Neuronal stem cell (in vitro differentiated cells): ENCODE measurements around the gene OSCP1. TPM values are rescaled to one million over a fixed set of nuclear protein-coding genes. Genes with fewer than 3 reads are reported as not detected.

Experiments
- DNase-seq: peaks from one replicate; pipeline ENCODE4 v3.0.0-alpha.2; 2013; ENCODE audit warnings: low spot score
- H2AFZ ChIP-seq: one replicate; pipeline ENCODE4 v1.6.1; 2013; ENCODE audit warnings: mild to moderate bottlenecking, low read length, inconsistent platforms
- H2AK5ac ChIP-seq: 2 replicates; pipeline ENCODE4 v1.6.1; 2013; ENCODE audit warnings: low read depth, mild to moderate bottlenecking, inconsistent platforms, low read length, moderate library complexity, mixed read lengths
- H2BK120ac ChIP-seq: 2 replicates; pipeline ENCODE4 v1.6.1; 2013; ENCODE audit warnings: low read depth, mild to moderate bottlenecking, inconsistent platforms, low read length, moderate library complexity, mixed read lengths
- H2BK12ac ChIP-seq: one replicate; pipeline ENCODE4 v1.6.1; 2013; ENCODE audit warnings: low read length, inconsistent platforms
- H2BK15ac ChIP-seq: 2 replicates; pipeline ENCODE4 v1.6.1; 2013; ENCODE audit warnings: mild to moderate bottlenecking, low read length, inconsistent platforms, mixed read lengths
- H2BK5ac ChIP-seq: one replicate; pipeline ENCODE4 v1.6.1; 2013; ENCODE audit warnings: inconsistent platforms, mild to moderate bottlenecking, low read length, moderate library complexity
- H3K14ac ChIP-seq: one replicate; pipeline ENCODE4 v1.6.1; 2013; ENCODE audit warnings: low read length, inconsistent platforms
- H3K18ac ChIP-seq: 2 replicates; pipeline ENCODE4 v1.6.1; 2013; ENCODE audit warnings: low read length, inconsistent platforms
- H3K23ac ChIP-seq: 2 replicates; pipeline ENCODE4 v1.6.1; 2013; ENCODE audit warnings: low read depth, mild to moderate bottlenecking, mixed read lengths, low read length, inconsistent platforms; ENCODE audit not compliant: poor library complexity
- H3K27ac ChIP-seq: replicated peaks from 3 replicates; pipeline ENCODE4 v1.5.1; 2013; ENCODE audit warnings: low read length, inconsistent platforms
- H3K27me3 ChIP-seq, 3 experiments: 2 replicates each; pipeline ENCODE4 v1.6.1; 2013; ENCODE audit warnings: low read length in 3 of 3, mild to moderate bottlenecking in 2 of 3, inconsistent platforms in 1 of 3, low read depth in 1 of 3, mixed read lengths in 1 of 3, moderate library complexity in 1 of 3; ENCODE audit not compliant: control insufficient read depth in 3 of 3, insufficient read depth in 3 of 3
- H3K36me3 ChIP-seq, 2 donors: replicated peaks in 1 of 2; 2 replicates each; pipeline ENCODE4 v1.6.1; 2013; ENCODE audit warnings: low read length in 2 of 2; ENCODE audit not compliant: control insufficient read depth in 2 of 2, insufficient read depth in 2 of 2
- H3K4ac ChIP-seq: 2 replicates; pipeline ENCODE4 v1.6.1; 2013; ENCODE audit warnings: inconsistent platforms, mild to moderate bottlenecking, low read length, moderate library complexity
- H3K4me1 ChIP-seq, 2 donors: 1 replicate in 1 of 2; 2 replicates in 1 of 2; pipeline ENCODE4 v1.6.1; 2013; ENCODE audit warnings: low read length in 2 of 2, low read depth in 1 of 2; ENCODE audit not compliant: control insufficient read depth in 2 of 2, insufficient read depth in 1 of 2
- H3K4me2 ChIP-seq: one replicate; pipeline ENCODE4 v1.6.1; 2013; ENCODE audit warnings: mild to moderate bottlenecking, low read length, inconsistent platforms; ENCODE audit not compliant: insufficient read depth, poor library complexity, severe bottlenecking
- H3K4me3 ChIP-seq, 2 donors: 2 replicates each; pipeline ENCODE4 v1.5.1; 2013; ENCODE audit warnings: low read length in 2 of 2, mild to moderate bottlenecking in 2 of 2, inconsistent platforms in 1 of 2, moderate library complexity in 1 of 2
- H3K79me1 ChIP-seq: one replicate; pipeline ENCODE4 v1.6.1; 2013; ENCODE audit warnings: low read depth, mild to moderate bottlenecking, inconsistent platforms, low read length, moderate library complexity
- H3K9ac ChIP-seq: one replicate; pipeline ENCODE4 v1.6.1; 2013; ENCODE audit warnings: mild to moderate bottlenecking, low read depth, low read length, inconsistent platforms; ENCODE audit not compliant: poor library complexity
- H3K9me3 ChIP-seq, 2 donors: replicated peaks in 1 of 2; 2 replicates each; pipeline versions ENCODE3 to v1.6.1; 2013; ENCODE audit warnings: low read length in 2 of 2, mild to moderate bottlenecking in 2 of 2, inconsistent platforms in 1 of 2, low read depth in 1 of 2, mixed read lengths in 1 of 2, moderate library complexity in 1 of 2; ENCODE audit not compliant: control insufficient read depth in 2 of 2, insufficient read depth in 1 of 2
- H4K8ac ChIP-seq: one replicate; pipeline ENCODE4 v1.6.1; 2013; ENCODE audit warnings: low read depth, mild to moderate bottlenecking, inconsistent platforms, low read length, moderate library complexity
- H4K91ac ChIP-seq: one replicate; pipeline ENCODE4 v1.6.1; 2013; ENCODE audit warnings: low read length, low read depth, mild to moderate bottlenecking, inconsistent platforms; ENCODE audit not compliant: poor library complexity
- WGBS, 2 donors: extraction: QIAGEN DNeasy Blood & Tissue Kit; methylation state at CpG; one replicate each; pipeline ENCODE4 v1.1.7; 2013; ENCODE audit warnings: missing lambda C conversion rate in 2 of 2, mixed read lengths in 1 of 2; ENCODE audit not compliant: insufficient read length in 2 of 2, insufficient replicate concordance in 1 of 2; ENCODE audit errors: extremely low coverage in 2 of 2; 5-methylcytosine and 5-hydroxymethylcytosine counted together
- polyA plus RNA-seq, 2 experiments: library from polyadenylated mRNA; stranded (reverse); fragments of 200-250 nt; gene quantifications; one replicate each; pipeline ENCODE4 v1.2.3, GENCODE V29; 2013

Gene OSCP1, protein sequence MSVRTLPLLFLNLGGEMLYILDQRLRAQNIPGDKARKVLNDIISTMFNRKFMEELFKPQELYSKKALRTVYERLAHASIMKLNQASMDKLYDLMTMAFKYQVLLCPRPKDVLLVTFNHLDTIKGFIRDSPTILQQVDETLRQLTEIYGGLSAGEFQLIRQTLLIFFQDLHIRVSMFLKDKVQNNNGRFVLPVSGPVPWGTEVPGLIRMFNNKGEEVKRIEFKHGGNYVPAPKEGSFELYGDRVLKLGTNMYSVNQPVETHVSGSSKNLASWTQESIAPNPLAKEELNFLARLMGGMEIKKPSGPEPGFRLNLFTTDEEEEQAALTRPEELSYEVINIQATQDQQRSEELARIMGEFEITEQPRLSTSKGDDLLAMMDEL
- 7.2 TPM for polyA plus RNA-seq (2013, experiment 1 of 2)
- polyA plus RNA-seq (2013, experiment 2 of 2) = 7.9 TPM

- H3K9ac ChIP-seq = peak within 1 kb of the TSS; percentile 65
- WGBS, 2 donors = no CpG with 5 or more reads among the region's 48 CpGs
- no peaks in the 10 kb centered on the region for H3K4me1 ChIP-seq
- H2AFZ ChIP-seq = peak within 1 kb of the TSS; percentile 88
- H2BK5ac ChIP-seq = no peak within 1 kb of the TSS
- no peak within 1 kb of the TSS for H2BK15ac ChIP-seq
- no peaks in the 10 kb centered on the region for H3K27me3 ChIP-seq
- H2BK120ac ChIP-seq = no peak within 1 kb of the TSS
- H3K27ac ChIP-seq = peak within 1 kb of the TSS; percentile 78
- H4K8ac ChIP-seq = no peak within 1 kb of the TSS
- H3K23ac ChIP-seq = no peak within 1 kb of the TSS
- H2BK12ac ChIP-seq = no peak within 1 kb of the TSS
- H3K36me3 ChIP-seq = peaks cover 5 to 18% of the 10 kb centered on the region in 2 donors
- H3K4ac ChIP-seq = no peak within 1 kb of the TSS
- no peaks in the 10 kb centered on the region for H3K79me1 ChIP-seq
- no peaks in the 10 kb centered on the region for H3K9me3 ChIP-seq
- peak; percentile 93 for DNase-seq
- H4K91ac ChIP-seq = no peak within 1 kb of the TSS
- peak within 1 kb of the TSS; percentile 86 for H3K4me2 ChIP-seq
- no peak within 1 kb of the TSS for H3K14ac ChIP-seq
- no peak within 1 kb of the TSS for H2AK5ac ChIP-seq
- H3K4me3 ChIP-seq = peak within 1 kb of the TSS; percentile 71 to 79
- H3K18ac ChIP-seq = peak within 1 kb of the TSS; percentile 76
Observed at GRCh38 chr1:36450270-36450918, at the start of gene OSCP1. Gene OSCP1, minus strand, starts transcription at chr1:36450451. Its CDS starts 82 bp downstream, at chr1:36450369.

DNA sequence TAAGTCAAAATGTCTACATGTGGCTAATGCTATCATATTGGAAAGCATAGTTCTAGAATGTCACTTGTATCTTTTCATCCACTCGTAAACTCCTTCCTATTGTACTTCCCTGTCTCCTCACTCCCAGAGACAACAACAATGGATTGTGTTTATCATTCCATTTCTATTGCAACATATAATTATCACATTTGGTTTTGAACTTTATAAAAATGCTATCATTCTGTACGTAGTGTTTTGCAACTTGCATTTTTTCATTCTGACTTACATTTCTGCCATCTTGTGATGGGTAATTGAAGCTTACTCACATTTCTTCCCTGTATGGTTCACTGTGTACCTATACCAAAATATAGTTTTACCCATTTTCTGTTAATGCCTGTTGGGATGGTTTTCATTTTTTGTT is 47.0 kb upstream of the OSCP1 start:
- no peak overlapping the region for H2AK5ac ChIP-seq
- no peak overlapping the region for H3K4me2 ChIP-seq
- H3K9me3 ChIP-seq = no peaks in the 10 kb centered on the region
- no peak overlapping the region for H4K8ac ChIP-seq
- H2BK15ac ChIP-seq = no peak overlapping the region
- H3K9ac ChIP-seq = no peak overlapping the region
- H3K4me3 ChIP-seq = no peak overlapping the region
- H3K36me3 ChIP-seq = no peaks in the 10 kb centered on the region
- H3K23ac ChIP-seq = no peak overlapping the region
- no peak for DNase-seq
- H3K4ac ChIP-seq = no peak overlapping the region
- H3K27me3 ChIP-seq = peaks cover 0 to 19% (median 5%) of the 10 kb centered on the region in 3 experiments
- H2BK120ac ChIP-seq = no peak overlapping the region
- no peak overlapping the region for H3K27ac ChIP-seq
- no peak overlapping the region for H3K18ac ChIP-seq
- H2AFZ ChIP-seq = no peak overlapping the region
- H3K79me1 ChIP-seq = no peaks in the 10 kb centered on the region
- no peak overlapping the region for H2BK12ac ChIP-seq
- no peak overlapping the region for H4K91ac ChIP-seq
- H3K4me1 ChIP-seq = no peaks in the 10 kb centered on the region
- no peak overlapping the region for H3K14ac ChIP-seq
- H2BK5ac ChIP-seq = no peak overlapping the region
- WGBS, 2 donors = no CpG with 5 or more reads among the region's 2 CpGs

DNA sequence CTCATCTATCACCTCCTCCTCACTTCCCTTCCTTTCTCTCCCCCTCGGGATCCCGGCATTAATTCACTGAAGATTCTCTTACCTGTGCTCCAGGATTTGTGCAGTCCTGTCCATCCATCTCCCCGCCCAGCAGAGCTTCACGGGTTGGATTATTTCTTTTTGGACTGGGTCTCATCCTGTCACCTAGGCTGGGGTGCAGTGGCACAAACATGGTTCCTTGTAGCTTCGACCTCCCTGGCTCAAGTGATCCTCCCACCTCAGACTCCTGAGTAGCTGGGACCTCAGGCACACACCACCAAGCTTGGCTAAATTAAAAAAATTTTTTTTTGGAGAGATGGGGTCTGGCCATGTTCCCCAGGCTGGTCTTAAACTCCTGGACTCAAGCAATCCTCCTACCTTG is 44.7 kb upstream of the OSCP1 start:
- DNase-seq = no peak
- Histone ChIP-seq H2BK120ac (no peak overlapping the region), H3K27ac (no peak overlapping the region), H3K27me3 (peaks cover 0 to 20% (median 5%) of the 10 kb centered on the region in 3 experiments), H4K91ac (no peak overlapping the region), H3K4me1 (no peaks in the 10 kb centered on the region), H3K9ac (no peak overlapping the region), H3K9me3 (no peaks in the 10 kb centered on the region), H3K23ac (no peak overlapping the region), H4K8ac (no peak overlapping the region), H3K4me2 (no peak overlapping the region), H2AFZ (no peak overlapping the region), H3K18ac (no peak overlapping the region), H2BK12ac (no peak overlapping the region), H3K4me3 (no peak overlapping the region), H2AK5ac (no peak overlapping the region), H2BK15ac (peak overlapping the region; percentile 15), H3K36me3 (no peaks in the 10 kb centered on the region), H2BK5ac (no peak overlapping the region), H3K14ac (no peak overlapping the region), H3K4ac (no peak overlapping the region), H3K79me1 (no peaks in the 10 kb centered on the region)
- WGBS, 2 donors = no CpG with 5 or more reads among the region's 5 CpGs

DNA sequence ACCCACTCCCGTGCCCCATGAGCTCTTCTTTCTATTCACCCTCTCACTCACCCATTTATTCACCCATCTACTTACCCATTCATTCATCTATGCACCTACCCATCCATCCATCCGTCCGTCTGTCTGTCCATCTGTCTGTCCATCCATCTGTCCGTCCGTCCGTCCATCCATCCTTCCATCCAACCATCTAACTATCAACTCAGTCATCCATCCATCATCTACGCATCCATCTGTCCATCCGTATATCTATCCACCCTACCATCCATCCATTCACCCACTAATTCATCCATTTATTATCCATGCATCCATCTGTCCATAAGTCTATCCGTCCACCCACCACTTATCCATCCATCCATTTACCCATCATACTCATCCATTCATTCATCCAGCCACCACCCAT is 43.3 kb upstream of the OSCP1 start:
- Histone ChIP-seq H2BK120ac (no peak overlapping the region), H2BK12ac (no peak overlapping the region), H4K8ac (no peak overlapping the region), H3K4ac (no peak overlapping the region), H2BK15ac (no peak overlapping the region), H3K4me3 (no peak overlapping the region), H2AFZ (no peak overlapping the region), H3K27me3 (peaks cover 0 to 20% (median 5%) of the 10 kb centered on the region in 3 experiments), H2AK5ac (no peak overlapping the region), H3K36me3 (no peaks in the 10 kb centered on the region), H3K18ac (no peak overlapping the region), H3K9ac (no peak overlapping the region), H4K91ac (no peak overlapping the region), H3K27ac (no peak overlapping the region), H3K79me1 (no peaks in the 10 kb centered on the region), H3K9me3 (no peaks in the 10 kb centered on the region), H3K14ac (no peak overlapping the region), H3K23ac (no peak overlapping the region), H2BK5ac (no peak overlapping the region), H3K4me2 (no peak overlapping the region), H3K4me1 (no peaks in the 10 kb centered on the region)
- no peak for DNase-seq
- 100% methylated on average over 2 of the region's 9 CpGs; no CpG with 5 or more reads in 1 of the 2 donors for WGBS, 2 donors
